ENCODE data around the gene CD74. TPM values are rescaled to one million over a fixed set of nuclear protein-coding genes. Genes with fewer than 3 reads are reported as not detected.

The CD74 gene
- polyA plus RNA-seq, 1 donor from 2014 or later, result not detected

DNA sequence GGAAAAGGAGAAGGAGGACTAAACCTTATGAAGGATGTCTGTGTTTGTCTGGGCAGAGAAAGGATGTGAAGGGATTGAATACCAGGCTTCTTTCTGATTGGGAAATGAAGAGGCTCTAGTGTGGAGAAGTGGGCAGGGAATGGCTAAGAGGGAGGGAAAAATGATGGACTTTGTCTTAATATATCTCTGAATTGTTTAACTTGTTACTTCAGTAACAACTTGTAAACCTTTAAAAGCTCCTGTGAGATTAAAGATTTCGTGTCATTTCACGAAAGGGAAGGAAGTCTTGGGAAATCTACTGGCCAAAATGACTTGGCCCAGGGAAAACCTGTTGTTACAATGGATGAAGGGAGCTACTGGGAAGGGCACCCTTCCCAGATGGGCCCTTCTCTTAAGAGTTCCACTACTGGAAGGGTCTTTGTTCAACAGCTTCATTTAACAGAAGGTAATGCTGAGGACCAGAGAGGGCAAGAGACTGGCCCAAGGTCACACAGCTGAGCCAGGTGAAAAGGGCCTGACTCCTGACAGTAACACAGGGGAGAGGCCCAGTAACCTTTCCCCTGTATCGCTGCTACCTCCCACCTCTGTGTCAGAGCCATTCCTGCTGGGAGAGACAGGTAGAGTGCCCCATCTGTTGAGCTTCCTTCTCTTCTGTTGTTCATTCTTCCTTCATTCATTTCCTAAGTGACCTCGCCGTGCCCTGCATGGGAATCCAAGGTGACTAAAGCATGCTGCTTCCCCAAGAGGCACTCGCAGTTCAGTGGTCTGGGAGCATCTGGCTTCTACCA, 60.3 kb downstream of the CD74 start:
- H3K27me3 ChIP-seq (ENCODE audit: insufficient read depth, low read depth, low read length), result no peaks in the 10 kb centered on the region
- no peaks in the 10 kb centered on the region for H3K79me2 ChIP-seq (replicated peaks; ENCODE audit: insufficient read depth, low read length)
- H3K9ac ChIP-seq (ENCODE audit: low read length), result no peak overlapping the region
- H3K36me3 ChIP-seq (ENCODE audit: insufficient read depth, low read length), result no peaks in the 10 kb centered on the region
- H3K4me3 ChIP-seq (ENCODE audit: low read length), result no peak overlapping the region
- no peak overlapping the region for H2AFZ ChIP-seq (ENCODE audit: low read depth, low read length)
- H3K4me2 ChIP-seq (ENCODE audit: low read length), result no peak overlapping the region
- H3F3A ChIP-seq (ENCODE audit: insufficient read depth, low read length, poor library complexity, severe bottlenecking), result no peaks in the 10 kb centered on the region
- H3K27ac ChIP-seq (ENCODE audit: low read length), result no peak overlapping the region
- H4K20me1 ChIP-seq (ENCODE audit: insufficient read depth), result no peaks in the 10 kb centered on the region
- TF ChIP-seq, protein P1, sequence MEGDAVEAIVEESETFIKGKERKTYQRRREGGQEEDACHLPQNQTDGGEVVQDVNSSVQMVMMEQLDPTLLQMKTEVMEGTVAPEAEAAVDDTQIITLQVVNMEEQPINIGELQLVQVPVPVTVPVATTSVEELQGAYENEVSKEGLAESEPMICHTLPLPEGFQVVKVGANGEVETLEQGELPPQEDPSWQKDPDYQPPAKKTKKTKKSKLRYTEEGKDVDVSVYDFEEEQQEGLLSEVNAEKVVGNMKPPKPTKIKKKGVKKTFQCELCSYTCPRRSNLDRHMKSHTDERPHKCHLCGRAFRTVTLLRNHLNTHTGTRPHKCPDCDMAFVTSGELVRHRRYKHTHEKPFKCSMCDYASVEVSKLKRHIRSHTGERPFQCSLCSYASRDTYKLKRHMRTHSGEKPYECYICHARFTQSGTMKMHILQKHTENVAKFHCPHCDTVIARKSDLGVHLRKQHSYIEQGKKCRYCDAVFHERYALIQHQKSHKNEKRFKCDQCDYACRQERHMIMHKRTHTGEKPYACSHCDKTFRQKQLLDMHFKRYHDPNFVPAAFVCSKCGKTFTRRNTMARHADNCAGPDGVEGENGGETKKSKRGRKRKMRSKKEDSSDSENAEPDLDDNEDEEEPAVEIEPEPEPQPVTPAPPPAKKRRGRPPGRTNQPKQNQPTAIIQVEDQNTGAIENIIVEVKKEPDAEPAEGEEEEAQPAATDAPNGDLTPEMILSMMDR (IDR thresholded peaks at IDR 0.05; ENCODE audit: poor library complexity, severe bottlenecking), result no peak
- TF ChIP-seq TAF1 (IDR thresholded peaks at IDR 0.05; ENCODE audit: low read depth) (no peak), REST (IDR thresholded peaks at IDR 0.05; ENCODE audit: borderline replicate concordance) (no peak), RAD21 (conservative IDR thresholded peaks at IDR 0.05) (no peak), EP300 (conservative IDR thresholded peaks at IDR 0.05; ENCODE audit: poor library complexity, severe bottlenecking) (no peak), POLR2AphosphoS5 (IDR thresholded peaks at IDR 0.05) (no peak), MXI1 (conservative IDR thresholded peaks at IDR 0.05; ENCODE audit: poor library complexity, severe bottlenecking) (no peak), SMC3 (conservative IDR thresholded peaks at IDR 0.05; ENCODE audit: poor library complexity) (no peak), EZH2 (IDR thresholded peaks at IDR 0.05; ENCODE audit: borderline replicate concordance, insufficient read depth, low read length, poor library complexity, severe bottlenecking) (no peak)
- no peaks in the 10 kb centered on the region for H3K9me2 ChIP-seq (ENCODE audit: insufficient read depth, low read length)
- H3K9me3 ChIP-seq (ENCODE audit: low read length), result no peaks in the 10 kb centered on the region

Other genes with a start within 250 kb of the CD74 start
- not detected in 2 replicates for gene CDX1, start 246.1 kb downstream of the CD74 start, polyA plus RNA-seq
- gene SLC6A7, start 222.8 kb downstream of the CD74 start, polyA plus RNA-seq, result 1.5 and 4.6 TPM in 2 replicates
- 61.7 and 73.9 TPM in 2 replicates for gene CAMK2A, start 123.1 kb downstream of the CD74 start, polyA plus RNA-seq
- gene ARSI, start 110.0 kb downstream of the CD74 start, polyA plus RNA-seq, result not detected in 2 replicates
- gene TCOF1, start 55.2 kb downstream of the CD74 start, polyA plus RNA-seq, result 6.5 and 8.5 TPM in 2 replicates
- gene RPS14, start 36.8 kb upstream of the CD74 start, polyA plus RNA-seq, result 2,744 and 3,490 TPM in 2 replicates
- gene NDST1, start 95.2 kb upstream of the CD74 start, polyA plus RNA-seq, result 15.6 and 21.9 TPM in 2 replicates
- gene SYNPO, start 227.8 kb upstream of the CD74 start, polyA plus RNA-seq, result 0.14 TPM in 1 of 2 replicates, not detected in the other
- gene MYOZ3, start 248.3 kb upstream of the CD74 start, polyA plus RNA-seq, result not detected in 2 replicates

All from neural cell (in vitro differentiated cells).